Caco-2 (cell line): ENCODE results near the gene CYP4F12. TPM values are rescaled to one million over a fixed set of nuclear protein-coding genes. Genes with fewer than 3 reads are reported as not detected.
A peak's percentile ranks its signal among the peaks of the same experiment; 100 is the strongest.

Source experiments
- BruUV-seq: library from RNA; stranded (reverse); fragments of 400-500 nt; replicated peaks from 2 replicates; lab custom pipeline; 2021; lab: Mats Ljungman, UMichigan
- CTCF ChIA-PET: fragments of 300-600 bp; sonication (Branson Sonifier 250); formaldehyde crosslinking; loops from one replicate; lab custom pipeline; 2022; ENCODE audit warnings: antibody characterized with exemption; lab: Charles Lee
- POLR2A ChIA-PET: fragments of 300-600 bp; sonication (Branson Sonifier 250); formaldehyde crosslinking; loops from one replicate; lab custom pipeline; 2022; ENCODE audit warnings: antibody characterized with exemption; lab: Charles Lee
- DNase-seq, 2 experiments: peaks; one replicate each; pipeline versions ENCODE4 v3.0.0 to v3.0.0-alpha.2; 2020 to 2022
- H3K27me3 ChIP-seq: replicated peaks from 2 replicates; pipeline ENCODE4 v1.6.0; 2011; ENCODE audit warnings: low read length; ENCODE audit not compliant: control insufficient read depth, insufficient read depth
- H3K36me3 ChIP-seq: 2 replicates; pipeline ENCODE4 v1.5.1; 2011; ENCODE audit warnings: low read length; ENCODE audit not compliant: control insufficient read depth, insufficient read depth
- H3K4me1 ChIP-seq: fragments of 250-450 bp; sonication (Bioruptor Pico); 2 replicates; pipeline ENCODE4 v1.5.1; 2020; ENCODE audit warnings: mild to moderate bottlenecking
- H3K4me3 ChIP-seq: 2 replicates; pipeline ENCODE4 v1.5.1; 2011; ENCODE audit warnings: low read depth, mild to moderate bottlenecking, control low read depth, low read length
- H3K9me3 ChIP-seq: fragments of 250-450 bp; sonication (Bioruptor Pico); 2 replicates; pipeline ENCODE4 v1.5.1; 2020; ENCODE audit warnings: mild to moderate bottlenecking, moderate library complexity
- H3K27ac Mint-ChIP-seq: one replicate; pipeline ENCODE4 v1.8.0; 2022; ENCODE audit warnings: mixed read lengths; ENCODE audit not compliant: unreplicated experiment
- H3K27me3 Mint-ChIP-seq: one replicate; pipeline ENCODE4 v1.8.0; 2022; ENCODE audit warnings: mixed read lengths; ENCODE audit not compliant: insufficient read depth, unreplicated experiment
- H3K36me3 Mint-ChIP-seq: one replicate; pipeline ENCODE4 v1.8.0; 2022; ENCODE audit warnings: mild to moderate bottlenecking, mixed read lengths; ENCODE audit not compliant: insufficient read depth, unreplicated experiment
- H3K4me1 Mint-ChIP-seq: one replicate; pipeline ENCODE4 v1.8.0; 2022; ENCODE audit warnings: low read depth, mixed read lengths; ENCODE audit not compliant: unreplicated experiment
- H3K4me3 Mint-ChIP-seq: one replicate; pipeline ENCODE4 v1.8.0; 2022; ENCODE audit warnings: mild to moderate bottlenecking, moderate library complexity, mixed read lengths; ENCODE audit not compliant: unreplicated experiment
- H3K9me3 Mint-ChIP-seq: one replicate; pipeline ENCODE4 v1.8.0; 2022; ENCODE audit warnings: mixed read lengths; ENCODE audit not compliant: unreplicated experiment
- CTCF ChIP-seq, 2 experiments: fragments of 200-600 bp in 1 of 2; IDR thresholded peaks; 1 replicate in 1 of 2; 2 replicates in 1 of 2; pipeline versions ENCODE4 v1.5.1 to v1.8.0; 2011 to 2022; ENCODE audit warnings: antibody characterized with exemption in 1 of 2, control low read depth in 1 of 2, inconsistent platforms in 1 of 2, low read depth in 1 of 2, low read length in 1 of 2, mild to moderate bottlenecking in 1 of 2, moderate library complexity in 1 of 2; ENCODE audit not compliant: insufficient read depth in 1 of 2, severe bottlenecking in 1 of 2, unreplicated experiment in 1 of 2
- intact Hi-C: fragments of 100-400 bp; cut with micrococcal nuclease; formaldehyde crosslinking; loops from one replicate; pipeline ENCODE4 v1.10.0; 2022; ENCODE audit not compliant: unreplicated experiment
- total RNA-seq: library from RNA; stranded (reverse); gene quantifications from 2 replicates; pipeline ENCODE4 v1.2.3, GENCODE V29; 2022

The CYP4F12 gene
- total RNA-seq, 1 experiment from 2014 or later: 0.16 TPM

GRCh38 chr19:15680478-15681322 is 7.8 kb downstream of the CYP4F12 start:
- H3K27me3 ChIP-seq: no peaks in the 10 kb centered on the region
- BruUV-seq: no TSS peak
- Mint-ChIP-seq H3K27ac (no peak overlapping the region), H3K9me3 (peaks cover 6% of the 10 kb centered on the region), H3K4me3 (no peak overlapping the region), H3K27me3 (peaks cover 6% of the 10 kb centered on the region), H3K4me1 (no peaks in the 10 kb centered on the region), H3K36me3 (no peaks in the 10 kb centered on the region)
- no peaks in the 10 kb centered on the region for H3K36me3 ChIP-seq
- no peak for TF ChIP-seq CTCF (IDR thresholded peaks at IDR 0.05; ENCODE audit: insufficient read depth in 1 of 2, low read depth in 1 of 2, low read length in 1 of 2, severe bottlenecking in 1 of 2, unreplicated experiment in 1 of 2)
- intact Hi-C loops: no loop called here
- DNase-seq: no peak
- H3K4me3 ChIP-seq: no peak overlapping the region
- ChIA-PET POLR2A (no interaction called here), CTCF (no interaction called here)
- no peaks in the 10 kb centered on the region for H3K4me1 ChIP-seq
- H3K9me3 ChIP-seq: no peaks in the 10 kb centered on the region

GRCh38 chr19:15683411-15683810 is 10.5 kb downstream of the CYP4F12 start:
- Histone ChIP-seq H3K9me3 (peaks cover 2% of the 10 kb centered on the region; the same call in 1 of the 2 replicates), H3K4me1 (no peaks in the 10 kb centered on the region), H3K36me3 (no peaks in the 10 kb centered on the region), H3K4me3 (no peak overlapping the region), H3K27me3 (no peaks in the 10 kb centered on the region)
- Mint-ChIP-seq H3K27ac (no peak overlapping the region), H3K27me3 (peaks cover 4% of the 10 kb centered on the region), H3K36me3 (no peaks in the 10 kb centered on the region), H3K4me1 (no peaks in the 10 kb centered on the region), H3K9me3 (no peaks in the 10 kb centered on the region), H3K4me3 (no peak overlapping the region)
- no TSS peak for BruUV-seq
- TF ChIP-seq CTCF (IDR thresholded peaks at IDR 0.05; ENCODE audit: insufficient read depth in 1 of 2, low read depth in 1 of 2, low read length in 1 of 2, severe bottlenecking in 1 of 2, unreplicated experiment in 1 of 2): no peak
- intact Hi-C loops: no loop called here
- POLR2A ChIA-PET: no interaction called here
- DNase-seq: no peak
- CTCF ChIA-PET: no interaction called here

GRCh38 chr19:15684828-15685227 is 11.9 kb downstream of the CYP4F12 start:
- Histone ChIP-seq H3K36me3 (no peaks in the 10 kb centered on the region), H3K4me1 (no peaks in the 10 kb centered on the region), H3K9me3 (peaks cover 5% of the 10 kb centered on the region; the same call in 1 of the 2 replicates), H3K27me3 (no peaks in the 10 kb centered on the region), H3K4me3 (no peak overlapping the region)
- peaks cover 4% of the 10 kb centered on the region for H3K27me3 Mint-ChIP-seq
- peak in 1 of 2 experiments; percentile 45 for DNase-seq
- intact Hi-C loops: no loop called here
- CTCF ChIA-PET: no interaction called here
- no TSS peak for BruUV-seq
- H3K9me3 Mint-ChIP-seq: no peaks in the 10 kb centered on the region
- H3K4me3 Mint-ChIP-seq: no peak overlapping the region
- no peaks in the 10 kb centered on the region for H3K4me1 Mint-ChIP-seq
- POLR2A ChIA-PET: no interaction called here
- no peak overlapping the region for H3K27ac Mint-ChIP-seq
- H3K36me3 Mint-ChIP-seq: no peaks in the 10 kb centered on the region
- no peak for TF ChIP-seq CTCF (IDR thresholded peaks at IDR 0.05; ENCODE audit: insufficient read depth in 1 of 2, low read depth in 1 of 2, low read length in 1 of 2, severe bottlenecking in 1 of 2, unreplicated experiment in 1 of 2)
